ENCODE results near the gene ARL5C. TPM values are rescaled to one million over a fixed set of nuclear protein-coding genes. Genes with fewer than 3 reads are reported as not detected.
A peak's percentile ranks its signal among the peaks of the same experiment; 100 is the strongest.
"Not testable (repeated sequence)": the region's sequence is repeated elsewhere in the genome, so short reads cannot be mapped to it uniquely, and the experiment has no call there.

ARL5C gene
- total RNA-seq, 1 donor from 2014 or later, result not detected

DNA sequence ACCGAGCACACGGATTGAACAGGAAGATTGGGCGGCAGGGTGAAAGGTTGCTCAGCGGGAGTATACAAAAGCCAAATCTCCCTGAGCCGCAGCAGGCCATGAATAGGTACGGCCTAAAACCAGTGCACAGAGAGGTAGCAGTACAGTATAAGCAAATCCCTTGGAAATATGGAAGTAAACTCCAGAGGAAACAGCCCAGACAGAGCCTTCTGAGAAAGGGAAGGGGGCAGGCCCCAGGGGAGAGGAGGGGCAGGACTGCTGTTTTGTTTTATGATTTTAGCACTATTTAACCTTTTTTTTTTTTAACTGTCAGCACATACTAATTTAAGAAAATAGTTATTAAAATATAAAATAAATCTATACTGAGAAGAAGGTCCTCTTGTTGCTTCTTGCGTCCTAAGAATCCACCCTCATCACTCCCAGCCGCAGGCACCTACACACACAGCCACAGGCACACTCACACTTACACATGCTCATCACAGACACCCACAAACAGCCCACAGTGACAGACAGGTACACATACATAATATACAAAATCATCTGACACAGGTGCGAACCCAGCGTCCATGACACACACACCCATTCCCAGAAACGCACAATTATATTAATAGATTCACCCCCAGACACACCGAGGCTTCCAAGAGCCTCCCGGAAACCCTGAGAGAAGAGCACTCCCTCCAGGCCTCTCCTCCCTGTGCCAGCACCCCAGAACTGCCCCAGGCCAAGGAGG lies 27.4 kb downstream of the ARL5C start:
- TF ChIP-seq, protein P1, sequence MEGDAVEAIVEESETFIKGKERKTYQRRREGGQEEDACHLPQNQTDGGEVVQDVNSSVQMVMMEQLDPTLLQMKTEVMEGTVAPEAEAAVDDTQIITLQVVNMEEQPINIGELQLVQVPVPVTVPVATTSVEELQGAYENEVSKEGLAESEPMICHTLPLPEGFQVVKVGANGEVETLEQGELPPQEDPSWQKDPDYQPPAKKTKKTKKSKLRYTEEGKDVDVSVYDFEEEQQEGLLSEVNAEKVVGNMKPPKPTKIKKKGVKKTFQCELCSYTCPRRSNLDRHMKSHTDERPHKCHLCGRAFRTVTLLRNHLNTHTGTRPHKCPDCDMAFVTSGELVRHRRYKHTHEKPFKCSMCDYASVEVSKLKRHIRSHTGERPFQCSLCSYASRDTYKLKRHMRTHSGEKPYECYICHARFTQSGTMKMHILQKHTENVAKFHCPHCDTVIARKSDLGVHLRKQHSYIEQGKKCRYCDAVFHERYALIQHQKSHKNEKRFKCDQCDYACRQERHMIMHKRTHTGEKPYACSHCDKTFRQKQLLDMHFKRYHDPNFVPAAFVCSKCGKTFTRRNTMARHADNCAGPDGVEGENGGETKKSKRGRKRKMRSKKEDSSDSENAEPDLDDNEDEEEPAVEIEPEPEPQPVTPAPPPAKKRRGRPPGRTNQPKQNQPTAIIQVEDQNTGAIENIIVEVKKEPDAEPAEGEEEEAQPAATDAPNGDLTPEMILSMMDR (IDR thresholded peaks at IDR 0.05), result no peak
- Histone ChIP-seq H3K4me3 (no peak overlapping the region), H3K9me3 (no peaks in the 10 kb centered on the region), H3K27ac (no peak overlapping the region), H3K36me3 (no peaks in the 10 kb centered on the region), H3K27me3 (ENCODE audit: low read depth) (no peaks in the 10 kb centered on the region), H3K4me1 (no peaks in the 10 kb centered on the region)
- intact Hi-C loops (cut with DNase I), result no loop called here
- ATAC-seq, result no peak
- no peak for DNase-seq

DNA sequence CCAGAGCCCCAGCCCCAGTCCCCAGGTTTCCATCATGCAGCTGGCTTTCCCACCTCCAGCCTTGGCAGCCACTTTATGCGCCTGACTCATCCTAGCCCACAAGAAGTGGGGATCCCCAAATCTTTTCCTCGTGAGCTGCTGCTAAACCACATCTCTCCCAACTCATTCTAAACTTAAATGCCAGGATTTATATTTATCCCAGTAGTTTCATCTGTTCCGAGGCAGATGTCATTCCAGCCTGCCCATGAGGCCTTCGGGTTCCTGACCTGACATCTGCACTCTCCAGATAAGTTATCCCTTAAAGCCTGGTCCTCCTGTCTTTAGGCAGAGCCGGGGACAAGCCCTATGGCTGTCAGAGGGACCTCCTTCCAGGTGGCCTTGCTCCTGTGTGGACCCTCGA lies 31.1 kb downstream of the ARL5C start:
- H3K4me1 ChIP-seq, result no peaks in the 10 kb centered on the region
- no peak for ATAC-seq
- no peak for DNase-seq
- TF ChIP-seq, protein P1 (IDR thresholded peaks at IDR 0.05), result no peak
- no peak overlapping the region for H3K27ac ChIP-seq
- no peaks in the 10 kb centered on the region for H3K27me3 ChIP-seq (ENCODE audit: low read depth)
- intact Hi-C loops (cut with DNase I), result no loop called here
- H3K9me3 ChIP-seq, result no peaks in the 10 kb centered on the region
- H3K4me3 ChIP-seq, result no peak overlapping the region
- no peaks in the 10 kb centered on the region for H3K36me3 ChIP-seq

DNA sequence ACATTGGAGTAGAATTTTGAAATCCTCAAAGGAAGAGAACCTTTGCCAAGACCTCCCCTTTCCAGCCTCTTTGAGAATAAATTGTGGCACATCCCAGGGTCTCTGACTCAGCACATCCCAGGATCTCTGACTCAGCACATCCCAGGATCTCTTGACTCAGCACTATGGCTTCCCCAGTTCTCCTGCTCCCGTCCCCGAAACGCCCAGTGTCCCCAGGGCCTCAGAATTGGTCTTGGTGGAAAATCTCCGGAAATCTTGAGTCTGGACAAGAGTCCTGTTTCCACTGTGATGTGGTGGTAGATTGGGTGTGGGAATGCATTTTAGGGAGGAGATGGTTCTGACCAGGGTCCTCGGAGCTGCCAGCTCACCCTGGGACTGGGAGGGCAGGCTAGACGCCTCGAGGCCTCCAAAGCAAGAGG lies 33.8 kb downstream of the ARL5C start:
- H3K27ac ChIP-seq, result no peak overlapping the region
- no peaks in the 10 kb centered on the region for H3K4me1 ChIP-seq
- H3K27me3 ChIP-seq (ENCODE audit: low read depth), result no peaks in the 10 kb centered on the region
- H3K9me3 ChIP-seq, result no peaks in the 10 kb centered on the region
- DNase-seq, result no peak
- no peak overlapping the region for H3K4me3 ChIP-seq
- no peaks in the 10 kb centered on the region for H3K36me3 ChIP-seq
- ATAC-seq, result no peak
- TF ChIP-seq, protein P1 (IDR thresholded peaks at IDR 0.05), result no peak
- intact Hi-C loops (cut with DNase I), result no loop called here

DNA sequence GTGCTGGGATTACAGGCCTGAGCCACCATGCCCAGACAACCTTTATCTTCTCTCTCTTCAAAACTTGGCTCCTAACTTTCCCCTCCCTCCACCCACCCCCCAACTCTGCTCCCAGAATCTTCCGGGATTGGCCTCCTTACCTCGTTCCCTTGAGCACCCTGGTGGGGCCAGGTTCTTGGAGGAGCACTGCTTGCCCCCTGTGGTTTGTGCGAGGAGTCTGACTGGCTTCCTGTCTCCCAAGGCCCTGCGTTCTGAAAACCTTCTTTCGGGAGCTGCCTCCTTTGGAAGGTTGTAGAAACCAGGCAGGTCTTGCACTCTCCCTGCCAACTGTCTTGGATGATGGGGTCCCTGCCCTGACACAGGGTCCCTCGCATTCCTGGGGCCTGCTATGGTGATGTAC lies 34.3 kb downstream of the ARL5C start:
- Histone ChIP-seq H3K36me3 (no peaks in the 10 kb centered on the region), H3K27ac (no peak overlapping the region), H3K9me3 (no peaks in the 10 kb centered on the region), H3K4me3 (no peak overlapping the region), H3K27me3 (ENCODE audit: low read depth) (no peaks in the 10 kb centered on the region), H3K4me1 (no peaks in the 10 kb centered on the region)
- TF ChIP-seq, protein P1 (IDR thresholded peaks at IDR 0.05), result no peak
- ATAC-seq, result peak in 1 of 2 donors; percentile 35
- intact Hi-C loops (cut with DNase I), result no loop called here
- no peak for DNase-seq

DNA sequence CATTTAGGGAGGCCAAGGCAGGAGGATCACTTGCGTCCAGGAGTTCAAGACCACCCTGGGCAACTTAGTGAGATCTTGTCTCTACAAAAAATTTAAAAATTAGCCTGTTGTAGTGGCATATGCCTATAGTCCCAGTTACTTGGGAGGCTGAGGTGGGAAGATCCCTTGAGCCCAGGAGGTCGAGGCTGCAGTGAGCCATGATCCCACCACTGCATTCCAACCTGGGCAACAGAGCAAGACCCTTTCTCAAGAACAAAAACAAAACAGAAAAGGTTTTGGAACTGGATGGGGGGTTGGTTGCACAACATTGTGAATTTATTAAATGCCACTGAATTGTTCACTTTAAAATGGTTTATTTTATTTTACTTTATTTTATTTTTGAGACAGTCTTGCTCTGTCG lies 35.8 kb downstream of the ARL5C start:
- no peaks in the 10 kb centered on the region for H3K27me3 ChIP-seq (ENCODE audit: low read depth)
- H3K4me1 ChIP-seq, result no peaks in the 10 kb centered on the region
- no peaks in the 10 kb centered on the region for H3K36me3 ChIP-seq
- no peaks in the 10 kb centered on the region for H3K9me3 ChIP-seq
- H3K4me3 ChIP-seq, result no peak overlapping the region
- DNase-seq, result no peak
- ATAC-seq, result no peak
- H3K27ac ChIP-seq, result no peak overlapping the region
- TF ChIP-seq, protein P1 (IDR thresholded peaks at IDR 0.05), result no peak
- intact Hi-C loops (cut with DNase I), result no loop called here

DNA sequence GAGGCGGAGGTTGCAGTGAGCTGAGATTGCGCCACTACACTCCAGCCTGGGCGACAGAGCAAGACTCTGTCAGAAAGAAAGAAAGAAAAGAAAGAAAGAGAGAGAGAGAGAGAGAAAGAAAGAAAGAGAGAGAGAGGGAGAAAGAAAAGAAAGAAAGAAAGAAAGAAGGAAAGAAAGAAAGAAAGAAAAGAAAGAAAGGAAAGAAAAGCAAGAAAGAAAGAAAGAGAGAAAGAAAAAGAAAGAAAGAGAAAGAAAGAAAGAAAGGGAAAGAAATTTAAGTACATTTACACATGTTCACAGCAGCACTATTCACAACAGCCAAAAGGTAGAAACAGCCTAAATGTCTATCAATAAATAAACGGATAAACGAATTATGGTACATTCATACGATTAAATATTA lies 36.4 kb downstream of the ARL5C start:
- ATAC-seq; H3K4me1 ChIP-seq; H3K9me3 ChIP-seq; H3K36me3 ChIP-seq; H3K27me3 ChIP-seq (ENCODE audit: low read depth); intact Hi-C loops (cut with DNase I); H3K4me3 ChIP-seq; DNase-seq; H3K27ac ChIP-seq: not testable (repeated sequence)
